Measurements from ENCODE around the gene PPP6R3. TPM values are rescaled to one million over a fixed set of nuclear protein-coding genes. Genes with fewer than 3 reads are reported as not detected.

The PPP6R3 gene
- total RNA-seq, 1 experiment from 2014 or later: 153 TPM

DNA sequence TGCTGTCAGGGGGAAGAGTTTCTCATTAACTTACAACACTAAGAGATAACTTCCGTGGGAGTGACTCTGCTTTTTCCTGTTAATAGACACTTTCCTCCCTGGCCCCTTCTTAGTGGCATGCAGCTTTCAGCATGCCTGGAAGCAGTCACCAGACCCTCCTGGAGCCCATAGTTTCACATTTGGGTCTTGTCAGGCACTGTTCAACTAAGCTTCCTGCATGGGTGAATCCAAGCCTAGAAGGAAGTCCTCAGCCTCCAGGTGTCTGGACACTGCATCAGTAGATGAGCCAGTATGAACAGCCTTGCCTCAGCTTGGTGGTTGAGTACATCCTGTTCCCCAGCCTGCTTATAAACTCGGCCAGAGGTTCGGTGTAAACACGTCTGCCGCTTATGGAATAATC, 68.1 kb downstream of the PPP6R3 start:
- POLR2A ChIA-PET (ENCODE audit: low non-redundant PET): no interaction called here
- intact Hi-C loops (cut with micrococcal nuclease; ENCODE audit: unreplicated experiment): no loop called here
- H3K36me3 ChIP-seq (ENCODE audit: insufficient read depth, low read length, poor library complexity, severe bottlenecking): peaks cover 27% of the 10 kb centered on the region
- H3K27ac ChIP-seq (ENCODE audit: low read depth, low read length, poor library complexity, severe bottlenecking): peak overlapping the region; percentile 19
- peak; percentile 23 for DNase-seq (ENCODE audit: low spot score)
- no peaks in the 10 kb centered on the region for H3K9me3 ChIP-seq (ENCODE audit: low read depth, low read length, poor library complexity, severe bottlenecking)
- CTCF ChIA-PET: no interaction called here
- no peak overlapping the region for H3K4me3 ChIP-seq (ENCODE audit: low read depth, low read length, poor library complexity, severe bottlenecking)
- peaks cover 11% of the 10 kb centered on the region for H3K4me1 ChIP-seq (ENCODE audit: insufficient read depth, low read length, poor library complexity, severe bottlenecking)
- BruUV-seq (replicated peaks): no TSS peak
- H3K27me3 ChIP-seq (replicated peaks; ENCODE audit: insufficient read depth, low read depth, low read length, poor library complexity): no peaks in the 10 kb centered on the region
- TF ChIP-seq EZH2 (IDR thresholded peaks at IDR 0.05; ENCODE audit: borderline replicate concordance, low read depth, low read length, poor library complexity, severe bottlenecking): no peak
- TF ChIP-seq, protein P1, sequence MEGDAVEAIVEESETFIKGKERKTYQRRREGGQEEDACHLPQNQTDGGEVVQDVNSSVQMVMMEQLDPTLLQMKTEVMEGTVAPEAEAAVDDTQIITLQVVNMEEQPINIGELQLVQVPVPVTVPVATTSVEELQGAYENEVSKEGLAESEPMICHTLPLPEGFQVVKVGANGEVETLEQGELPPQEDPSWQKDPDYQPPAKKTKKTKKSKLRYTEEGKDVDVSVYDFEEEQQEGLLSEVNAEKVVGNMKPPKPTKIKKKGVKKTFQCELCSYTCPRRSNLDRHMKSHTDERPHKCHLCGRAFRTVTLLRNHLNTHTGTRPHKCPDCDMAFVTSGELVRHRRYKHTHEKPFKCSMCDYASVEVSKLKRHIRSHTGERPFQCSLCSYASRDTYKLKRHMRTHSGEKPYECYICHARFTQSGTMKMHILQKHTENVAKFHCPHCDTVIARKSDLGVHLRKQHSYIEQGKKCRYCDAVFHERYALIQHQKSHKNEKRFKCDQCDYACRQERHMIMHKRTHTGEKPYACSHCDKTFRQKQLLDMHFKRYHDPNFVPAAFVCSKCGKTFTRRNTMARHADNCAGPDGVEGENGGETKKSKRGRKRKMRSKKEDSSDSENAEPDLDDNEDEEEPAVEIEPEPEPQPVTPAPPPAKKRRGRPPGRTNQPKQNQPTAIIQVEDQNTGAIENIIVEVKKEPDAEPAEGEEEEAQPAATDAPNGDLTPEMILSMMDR (conservative IDR thresholded peaks at IDR 0.05; ENCODE audit: low read depth, low read length): no peak

DNA sequence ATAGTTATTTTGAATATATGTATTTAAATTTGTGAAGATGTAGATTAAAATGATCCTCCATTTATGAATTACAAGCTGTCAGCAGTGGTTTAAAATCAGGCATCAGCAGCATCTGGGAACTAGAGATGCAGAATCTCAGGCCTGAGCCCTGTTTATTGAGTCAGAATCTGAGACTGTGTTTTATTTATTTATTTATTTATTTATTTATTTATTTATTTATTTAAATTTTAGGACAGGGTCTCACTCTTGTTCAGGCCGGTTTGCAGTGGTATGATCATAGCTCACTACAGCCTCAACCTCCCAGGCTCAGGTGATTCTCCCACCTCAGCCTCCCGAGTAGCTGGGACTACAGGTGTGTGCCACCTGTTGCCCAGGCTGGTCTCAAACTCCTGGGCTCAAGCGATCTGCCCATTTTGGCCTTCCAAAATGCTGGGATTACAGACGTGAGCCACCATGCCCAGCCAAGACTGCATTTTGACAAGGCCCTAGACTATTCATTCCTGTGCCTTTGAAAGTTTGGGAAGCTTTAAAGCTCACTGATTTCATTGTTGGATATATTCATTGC, 70.7 kb downstream of the PPP6R3 start:
- Histone ChIP-seq H3K4me3 (ENCODE audit: low read depth, low read length, poor library complexity, severe bottlenecking) (no peak overlapping the region), H3K27me3 (replicated peaks; ENCODE audit: insufficient read depth, low read depth, low read length, poor library complexity) (no peaks in the 10 kb centered on the region), H3K36me3 (ENCODE audit: insufficient read depth, low read length, poor library complexity, severe bottlenecking) (peaks cover 20% of the 10 kb centered on the region), H3K27ac (ENCODE audit: low read depth, low read length, poor library complexity, severe bottlenecking) (no peak overlapping the region), H3K9me3 (ENCODE audit: low read depth, low read length, poor library complexity, severe bottlenecking) (no peaks in the 10 kb centered on the region), H3K4me1 (ENCODE audit: insufficient read depth, low read length, poor library complexity, severe bottlenecking) (peaks cover 5% of the 10 kb centered on the region)
- CTCF ChIA-PET: no interaction called here
- POLR2A ChIA-PET (ENCODE audit: low non-redundant PET): no interaction called here
- DNase-seq (ENCODE audit: low spot score): no peak
- TF ChIP-seq, protein P1 (conservative IDR thresholded peaks at IDR 0.05; ENCODE audit: low read depth, low read length): no peak
- TF ChIP-seq EZH2 (IDR thresholded peaks at IDR 0.05; ENCODE audit: borderline replicate concordance, low read depth, low read length, poor library complexity, severe bottlenecking): no peak
- intact Hi-C loops (cut with micrococcal nuclease; ENCODE audit: unreplicated experiment): no loop called here
- BruUV-seq (replicated peaks): no TSS peak

DNA sequence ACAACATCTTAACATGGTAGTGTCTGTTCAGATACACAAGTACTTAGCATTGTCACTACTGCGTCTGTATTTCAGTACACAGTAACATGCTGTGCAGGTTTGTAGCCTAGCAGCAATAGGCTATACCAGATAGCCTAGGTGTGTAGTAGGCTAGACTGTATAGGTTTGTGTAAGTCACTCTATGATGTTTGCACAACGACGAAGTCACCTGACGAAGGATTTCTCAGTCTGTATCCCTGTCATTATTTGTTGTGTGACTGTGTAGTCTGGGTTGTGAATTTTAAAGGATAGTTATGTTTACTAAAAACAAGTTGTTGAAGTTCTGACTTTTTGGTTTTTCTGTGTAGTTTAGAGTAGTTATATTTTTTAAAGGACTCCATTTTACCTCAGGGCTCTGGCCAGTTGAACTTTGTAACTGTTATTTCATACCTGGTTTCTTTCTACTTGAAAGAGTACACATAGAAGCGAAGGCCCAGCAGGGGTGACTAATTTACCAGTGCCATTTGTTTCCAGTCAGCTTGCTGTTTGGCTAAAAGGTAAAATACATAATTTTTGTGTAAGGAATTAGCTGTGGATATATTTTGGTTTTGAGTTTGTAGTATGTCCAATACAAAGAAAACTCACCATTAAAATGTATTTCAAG, 72.3 kb downstream of the PPP6R3 start:
- ChIA-PET POLR2A (ENCODE audit: low non-redundant PET) (no interaction called here), CTCF (no interaction called here)
- Histone ChIP-seq H3K27ac (ENCODE audit: low read depth, low read length, poor library complexity, severe bottlenecking) (no peak overlapping the region), H3K27me3 (replicated peaks; ENCODE audit: insufficient read depth, low read depth, low read length, poor library complexity) (no peaks in the 10 kb centered on the region), H3K4me3 (ENCODE audit: low read depth, low read length, poor library complexity, severe bottlenecking) (no peak overlapping the region), H3K9me3 (ENCODE audit: low read depth, low read length, poor library complexity, severe bottlenecking) (no peaks in the 10 kb centered on the region), H3K36me3 (ENCODE audit: insufficient read depth, low read length, poor library complexity, severe bottlenecking) (peaks cover 12% of the 10 kb centered on the region), H3K4me1 (ENCODE audit: insufficient read depth, low read length, poor library complexity, severe bottlenecking) (peaks cover 5% of the 10 kb centered on the region)
- no peak for DNase-seq (ENCODE audit: low spot score)
- no peak for TF ChIP-seq EZH2 (IDR thresholded peaks at IDR 0.05; ENCODE audit: borderline replicate concordance, low read depth, low read length, poor library complexity, severe bottlenecking)
- TF ChIP-seq, protein P1 (conservative IDR thresholded peaks at IDR 0.05; ENCODE audit: low read depth, low read length): no peak
- no TSS peak for BruUV-seq (replicated peaks)
- intact Hi-C loops (cut with micrococcal nuclease; ENCODE audit: unreplicated experiment): no loop called here
